HUDEP-2 (cell line): ENCODE results near the gene CLDN11.

ENCODE experiments used
- DNase-seq, 76 experiments: peaks; one replicate each; lab custom pipeline; 2025; ENCODE audit not compliant: unreplicated experiment in 76 of 76; lab: John Stamatoyannopoulos, UW

CLDN11 gene

DNA sequence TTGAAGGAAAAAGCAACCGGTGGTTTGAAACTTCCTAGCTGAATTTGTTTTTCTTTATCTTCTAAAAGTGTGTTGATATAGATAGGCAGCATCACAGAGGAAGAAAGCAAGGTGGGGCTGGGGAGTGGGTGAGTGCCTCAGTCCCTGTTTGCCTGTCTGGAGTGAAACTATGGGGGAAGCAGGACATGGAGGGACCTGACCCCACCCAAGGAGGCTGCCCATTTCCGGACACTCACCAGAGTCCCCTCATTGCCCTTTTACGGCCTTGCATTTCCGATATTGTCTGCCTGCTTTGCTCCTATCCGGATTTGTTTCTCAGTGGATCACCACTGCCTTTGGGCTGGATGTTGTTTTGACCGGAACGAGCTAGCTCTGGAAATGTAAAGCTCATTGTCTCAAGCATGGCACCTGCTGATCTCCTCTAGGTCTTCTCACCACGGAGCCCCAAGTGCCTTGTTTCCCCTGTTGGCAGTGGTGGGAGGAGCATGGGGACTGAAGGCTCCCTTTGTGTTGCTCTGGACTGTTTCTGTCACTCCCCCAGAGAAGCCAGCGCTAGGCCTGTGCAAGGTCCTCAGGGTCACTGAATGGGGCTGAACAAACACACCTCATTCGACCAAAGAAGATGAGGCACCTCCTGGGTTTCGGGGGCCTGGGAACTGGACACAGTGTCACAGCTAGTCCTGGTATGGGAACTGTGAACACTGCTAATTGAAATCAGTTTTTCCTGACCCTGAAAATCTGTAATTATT, 7.0 kb downstream of the CLDN11 start:
- DNase-seq, result no peak

GRCh38 chr3:170426240-170426797, 7.7 kb downstream of the CLDN11 start:
- DNase-seq, result peak in 20 of 76 experiments; percentile 1 to 37 (median 14)

GRCh38 chr3:170428095-170428494, 9.4 kb downstream of the CLDN11 start:
- DNase-seq, result no peak

DNA sequence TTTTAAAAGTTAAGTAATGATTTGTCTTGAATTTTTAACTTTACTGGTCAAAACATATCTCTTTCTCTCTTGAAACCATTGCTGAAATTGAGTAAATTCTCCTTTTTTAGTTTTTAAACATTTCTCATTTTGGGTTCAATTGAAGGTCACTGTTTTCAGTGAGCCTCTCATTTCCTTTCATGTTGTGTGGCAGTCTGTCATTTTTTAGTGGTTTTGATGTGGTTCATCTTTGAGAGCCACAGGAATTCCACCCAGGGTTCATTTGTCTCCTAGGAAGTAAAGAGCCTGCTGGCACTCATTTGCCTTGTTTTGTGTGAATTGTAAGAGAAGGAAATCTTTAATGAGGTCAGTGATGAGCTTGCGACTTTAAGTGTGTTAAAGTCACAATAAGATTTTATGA, 10.4 kb downstream of the CLDN11 start:
- DNase-seq, result no peak

- no peak for DNase-seq
Observed at GRCh38 chr3:170431054-170431453, 12.4 kb downstream of the CLDN11 start.

DNA sequence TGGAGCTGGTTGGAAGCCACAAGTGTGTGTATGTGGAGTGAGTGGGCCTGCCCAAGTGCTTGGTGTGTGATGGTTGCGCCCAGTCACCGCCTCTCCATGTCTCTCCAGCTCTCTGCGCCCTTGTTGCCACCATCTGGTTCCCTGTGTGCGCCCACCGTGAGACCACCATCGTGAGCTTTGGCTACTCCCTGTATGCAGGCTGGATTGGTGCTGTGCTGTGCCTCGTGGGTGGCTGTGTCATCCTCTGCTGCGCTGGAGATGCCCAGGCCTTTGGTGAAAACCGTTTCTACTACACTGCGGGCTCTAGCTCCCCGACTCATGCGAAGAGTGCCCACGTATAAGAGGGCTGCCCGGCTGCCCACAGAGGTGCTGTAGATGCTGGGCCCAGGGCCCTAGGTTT, 13.7 kb downstream of the CLDN11 start:
- no peak for DNase-seq

DNA sequence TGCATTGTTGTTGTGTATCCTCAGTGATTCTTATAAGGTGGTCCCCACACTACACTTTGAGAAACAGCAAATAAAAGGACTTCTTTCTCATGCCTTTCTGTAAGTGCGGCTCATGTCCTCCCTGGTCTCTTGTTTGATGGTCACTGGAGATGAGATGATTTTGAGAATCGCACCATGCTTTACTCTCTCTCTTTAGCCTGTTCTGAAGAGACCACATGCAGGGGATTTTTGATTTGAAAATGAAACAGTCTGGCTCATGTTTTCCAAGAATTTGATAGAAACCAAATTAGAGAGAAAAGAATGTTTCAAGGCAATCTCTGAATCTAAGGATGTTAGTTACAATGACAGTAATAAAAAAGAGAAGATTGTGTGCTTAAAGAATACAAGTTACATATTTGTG, 18.0 kb downstream of the CLDN11 start:
- DNase-seq, result no peak

DNA sequence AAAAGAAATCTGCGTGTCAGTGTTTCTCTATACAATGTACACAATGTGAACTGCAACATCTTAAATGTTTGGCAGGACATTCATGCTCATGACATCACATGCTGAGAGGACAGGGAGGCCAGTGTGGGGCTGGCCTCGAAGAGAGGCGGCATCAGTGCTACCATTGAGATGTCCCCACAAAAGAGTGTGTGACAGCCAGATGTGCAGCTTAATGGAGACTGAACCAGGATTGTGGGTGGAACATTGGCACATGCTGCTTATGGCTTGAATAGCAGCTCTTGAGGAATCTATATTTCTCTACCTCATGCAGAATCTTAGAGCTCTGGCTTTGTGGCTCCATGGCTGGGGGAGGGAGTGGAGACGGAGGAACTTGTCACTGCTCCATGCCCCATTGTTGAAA, 18.5 kb downstream of the CLDN11 start:
- DNase-seq, result no peak

GRCh38 chr3:170437696-170438407, 19.2 kb downstream of the CLDN11 start:
- no peak for DNase-seq

DNA sequence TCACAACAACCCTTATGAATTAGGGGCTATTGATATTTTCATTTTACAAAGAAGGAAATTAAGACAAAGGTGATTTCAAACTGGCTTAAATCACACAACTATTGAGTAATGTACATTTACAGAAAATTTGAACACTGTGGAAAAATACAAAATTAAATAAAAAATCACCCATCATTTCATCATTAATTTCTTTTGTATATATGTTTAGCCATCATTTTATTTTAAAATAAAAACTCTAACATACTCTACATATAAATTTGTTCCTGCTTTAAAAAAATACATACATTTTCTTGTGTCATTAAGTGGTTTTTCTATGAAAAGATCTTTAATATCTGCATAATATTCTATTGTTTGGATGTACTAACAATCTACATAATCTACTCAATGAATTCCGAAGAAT, 20.2 kb downstream of the CLDN11 start:
- DNase-seq, result no peak

DNA sequence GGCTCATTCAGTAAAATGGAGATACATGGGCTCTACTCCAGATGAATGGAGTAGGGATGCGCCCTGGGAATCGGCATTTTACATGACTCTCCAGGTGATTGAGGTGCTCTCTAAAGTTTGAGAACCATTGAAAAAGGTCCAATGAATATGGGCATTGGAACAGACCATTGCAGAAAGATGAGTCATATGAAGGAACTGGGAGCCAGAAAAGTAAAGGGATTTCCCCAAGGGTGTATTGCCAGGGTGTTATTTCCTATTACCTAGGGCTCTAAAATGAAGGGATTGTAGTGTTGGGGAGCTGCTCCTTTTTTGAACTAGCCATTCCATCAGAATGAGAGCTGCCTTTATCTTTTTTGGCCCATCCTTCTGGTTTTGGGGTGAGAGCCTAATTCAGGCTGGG, 21.7 kb downstream of the CLDN11 start:
- no peak for DNase-seq

DNA sequence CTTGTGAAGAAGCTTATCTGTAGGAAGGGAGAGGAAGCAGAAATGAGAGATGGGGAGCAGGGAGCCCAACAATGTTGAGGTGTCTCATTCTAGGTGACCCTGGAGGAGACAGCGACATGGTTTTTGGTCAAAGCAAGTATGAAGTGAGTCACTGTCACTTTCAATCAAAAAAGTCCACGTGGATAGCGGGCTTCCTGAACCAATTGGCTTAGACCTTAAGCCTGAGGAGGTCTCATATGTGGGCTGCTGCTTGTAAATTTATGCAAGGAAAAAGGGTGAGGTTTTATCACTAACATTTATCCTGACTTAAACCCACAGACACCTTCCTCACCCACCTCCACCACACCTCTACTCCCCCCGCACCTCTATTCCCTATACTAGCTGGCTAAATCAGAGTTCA, 22.7 kb downstream of the CLDN11 start:
- DNase-seq, result no peak

- no peak for DNase-seq
Observed at GRCh38 chr3:170442947-170443346, 24.3 kb downstream of the CLDN11 start.

GRCh38 chr3:170443457-170443856, 24.8 kb downstream of the CLDN11 start:
- DNase-seq, result no peak

DNA sequence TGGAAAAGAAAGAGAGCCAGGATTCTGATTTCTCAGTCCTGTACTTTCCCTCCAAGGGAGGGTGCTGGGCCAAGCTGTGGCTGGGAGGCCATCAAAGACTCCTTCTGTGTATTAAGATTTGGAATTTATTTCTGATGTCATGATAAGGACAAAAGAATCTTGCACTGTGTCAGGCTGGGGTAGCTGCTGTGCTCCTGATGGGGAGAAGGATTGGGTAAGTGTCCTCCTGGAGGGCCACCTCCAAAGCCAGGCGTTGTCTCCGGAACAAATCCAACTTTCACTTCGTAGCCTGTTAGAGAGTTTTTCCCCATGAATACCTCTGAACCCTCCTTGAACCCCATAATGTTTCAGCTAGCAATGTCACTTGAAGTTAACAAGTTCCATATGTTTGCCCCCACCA, 29.9 kb downstream of the CLDN11 start:
- DNase-seq, result no peak

DNA sequence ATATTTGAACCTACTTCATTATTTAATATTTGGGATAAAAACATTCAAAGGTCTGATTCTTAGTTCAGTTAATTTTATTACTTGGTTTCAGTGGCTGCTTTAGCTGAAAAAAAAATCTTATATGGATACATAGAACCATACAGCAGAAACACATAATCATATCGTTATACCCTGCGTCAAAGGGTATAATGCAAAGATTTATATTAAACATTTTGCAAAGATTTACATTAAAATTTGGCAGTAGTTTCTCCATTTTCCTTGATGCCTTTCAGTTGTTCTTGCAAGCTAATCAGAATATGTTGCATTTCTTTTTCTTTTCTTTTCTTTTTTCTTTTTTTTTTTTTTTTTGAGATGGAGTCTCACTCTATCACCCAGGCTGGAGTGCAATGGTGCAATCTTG, 31.4 kb downstream of the CLDN11 start:
- no peak for DNase-seq

- no peak for DNase-seq
Observed at GRCh38 chr3:170454509-170454908, 35.8 kb downstream of the CLDN11 start.

DNA sequence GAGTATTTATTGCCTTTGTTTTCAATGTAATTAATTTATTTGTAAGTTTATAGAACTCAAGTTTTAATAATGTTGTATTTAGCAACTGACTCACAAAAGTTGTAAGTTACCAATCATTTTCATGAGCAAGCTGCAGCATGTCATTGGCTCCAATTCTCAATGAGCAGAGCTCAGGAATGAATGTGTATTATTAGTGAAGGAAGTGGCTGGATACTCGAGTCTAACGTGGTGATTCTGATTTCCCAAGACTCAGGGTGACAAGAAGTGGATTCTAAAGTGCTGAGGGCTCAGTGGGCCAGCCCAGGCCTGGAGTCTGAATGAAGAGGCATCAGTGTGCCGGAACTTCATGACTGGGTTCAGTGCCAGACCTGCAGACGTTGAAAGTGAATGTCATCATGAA, 39.6 kb downstream of the CLDN11 start:
- no peak for DNase-seq

GRCh38 chr3:170463011-170463410, 44.3 kb downstream of the CLDN11 start:
- DNase-seq, result no peak

DNA sequence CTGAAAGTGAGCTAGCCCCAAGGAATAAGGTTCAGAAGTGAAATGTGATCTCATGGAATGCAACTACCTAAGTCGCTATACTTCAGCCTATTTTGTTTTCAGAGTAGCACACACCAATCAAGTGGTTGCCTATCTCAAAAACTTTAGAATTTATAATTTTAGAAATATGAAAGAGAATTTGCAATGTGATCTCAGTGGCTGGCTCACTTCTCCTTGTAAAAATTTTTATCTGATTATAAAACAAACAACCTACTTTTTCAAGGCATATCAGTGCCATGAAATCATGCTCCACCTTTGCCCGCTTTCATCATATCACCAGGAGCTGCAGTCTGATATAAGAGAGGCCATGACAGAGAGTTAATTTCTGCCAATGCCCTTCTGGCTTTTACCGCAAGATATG, 47.3 kb downstream of the CLDN11 start:
- DNase-seq, result no peak

DNA sequence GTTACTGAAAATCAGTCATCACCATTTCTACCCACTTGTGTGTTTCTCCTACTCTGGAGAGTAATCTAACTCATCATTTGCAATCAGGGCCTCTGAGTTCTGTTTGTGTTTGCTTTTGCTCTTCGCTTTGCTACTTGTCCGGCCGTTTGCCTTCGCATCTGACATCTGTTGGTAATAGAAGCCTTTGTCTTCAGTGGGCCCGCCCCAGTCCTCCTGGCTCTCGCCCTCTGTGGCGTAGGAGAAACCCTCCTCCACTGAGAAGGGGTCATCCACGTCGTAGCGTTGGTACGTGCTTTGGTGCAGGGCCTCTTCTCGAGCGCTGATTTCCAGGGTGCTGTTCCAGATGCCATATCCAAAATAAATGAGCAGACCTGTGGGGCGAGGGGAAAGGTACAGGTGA, 48.3 kb downstream of the CLDN11 start:
- DNase-seq, result no peak

DNA sequence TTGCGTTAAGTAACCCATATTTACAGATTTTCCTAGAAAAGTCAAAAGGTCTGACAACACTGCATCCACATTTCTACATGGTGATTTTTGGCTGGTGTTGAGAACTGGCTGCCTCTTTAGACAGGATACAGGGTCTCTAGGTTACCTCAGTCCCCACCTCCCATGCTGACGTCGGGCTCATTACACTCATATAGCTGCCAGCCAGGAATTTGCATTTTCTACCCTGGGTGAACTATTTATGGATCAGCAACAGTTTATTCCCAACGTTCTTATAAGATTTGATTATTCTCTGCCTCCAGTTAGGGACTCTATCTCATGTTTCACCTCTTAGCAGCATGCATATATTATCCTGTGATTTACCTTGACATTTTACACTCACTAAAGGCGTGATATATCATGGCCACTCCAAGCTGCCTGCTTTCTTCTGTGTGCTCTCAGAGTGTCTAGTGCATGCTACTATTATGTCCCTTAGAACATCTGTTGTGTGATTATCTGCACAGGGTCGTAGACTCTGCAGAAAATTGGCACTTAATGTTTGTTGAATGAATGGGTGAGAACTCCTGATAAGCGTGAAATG, 49.0 kb downstream of the CLDN11 start:
- no peak for DNase-seq
